Limb (tissue), 2 donors: ENCODE results near the gene ZNF490.

ENCODE experiments used
- DNase-seq, 2 donors: peaks; one replicate each; pipeline ENCODE4 v3.0.0-alpha.2; 2016; ENCODE audit errors: extremely low spot score in 2 of 2

The ZNF490 gene

DNA sequence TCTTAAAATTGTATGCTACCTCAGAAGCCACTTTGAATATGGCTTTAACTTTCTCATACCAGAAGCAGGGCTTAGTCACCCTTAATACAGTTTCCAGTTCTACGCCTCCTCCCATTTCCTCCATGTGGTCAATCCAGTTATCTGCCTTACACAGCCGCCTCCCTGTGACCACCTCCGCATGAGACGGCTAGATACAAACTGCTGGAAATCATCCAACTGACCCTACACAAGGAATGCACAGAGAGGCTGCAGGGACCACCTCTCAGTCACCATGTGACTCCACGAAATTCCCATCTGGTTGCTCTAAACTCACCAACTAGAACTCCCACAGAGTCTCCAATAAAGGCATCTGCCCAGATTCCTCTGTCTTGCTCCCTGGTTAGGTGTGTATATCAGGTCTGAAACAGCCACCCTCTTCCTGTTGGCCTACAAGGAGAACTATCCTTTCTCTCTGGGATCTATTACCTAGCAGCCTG, 66.2 kb downstream of the ZNF490 start:
- no peak for DNase-seq

DNA sequence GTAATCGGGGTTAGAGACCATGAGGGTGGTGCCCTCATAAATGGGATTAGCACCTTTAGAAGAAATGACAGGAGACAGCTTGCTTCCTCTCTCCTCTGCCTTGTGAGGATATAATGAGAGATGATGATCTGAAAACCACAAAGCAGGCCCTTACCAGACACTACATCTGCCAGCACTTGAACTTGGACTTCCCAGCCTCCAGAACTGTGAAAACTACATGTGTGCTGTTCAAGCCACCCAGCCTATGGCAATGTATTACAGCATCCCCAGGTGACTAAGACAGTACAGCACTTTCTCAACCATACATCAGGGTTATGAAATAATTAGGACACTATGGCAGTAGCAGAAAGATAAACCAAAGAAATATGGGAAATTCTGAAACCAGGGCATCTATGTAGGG, 66.8 kb downstream of the ZNF490 start:
- no peak for DNase-seq
